GM18873 (cell line): Measurements from ENCODE around the gene FAM210A.
"Not testable (repeated sequence)": the region's sequence is repeated elsewhere in the genome, so short reads cannot be mapped to it uniquely, and the experiment has no call there.

Experiments used
- ATAC-seq: cut with Tn5 transposase; IDR thresholded peaks from one replicate; pipeline ENCODE4 v1.9.1; 2021; ENCODE audit warnings: mild to moderate bottlenecking, moderate library complexity, moderate number of reproducible peaks; ENCODE audit not compliant: unreplicated experiment, low FRiP score

The FAM210A gene

GRCh38 chr18:13726232-13726971 is at the start of gene FAM210A, which contains the start of gene RNMT:
TSS of gene FAM210A (minus strand) at chr18:13726558. CDS start at chr18:13682077, 44,481 bp downstream.
TSS of gene RNMT (plus strand) at chr18:13726673. CDS start at chr18:13731518, 4,845 bp downstream.
- peak; percentile 82 for ATAC-seq

- no peak for ATAC-seq
These were observed 48.7 kb upstream of the FAM210A start for GRCh38 chr18:13775058-13775457.

- ATAC-seq: no peak
These were observed 36.5 kb upstream of the FAM210A start for GRCh38 chr18:13762690-13763439.

GRCh38 chr18:13760047-13760446 is 33.7 kb upstream of the FAM210A start:
- no peak for ATAC-seq

GRCh38 chr18:13758622-13759021 is 32.3 kb upstream of the FAM210A start:
- ATAC-seq: no peak

- no peak for ATAC-seq
These were observed 30.3 kb upstream of the FAM210A start for GRCh38 chr18:13756671-13757070.

GRCh38 chr18:13756261-13756660 is 29.9 kb upstream of the FAM210A start:
- ATAC-seq: no peak

- not testable (repeated sequence) for ATAC-seq
These were observed 25.2 kb upstream of the FAM210A start for GRCh38 chr18:13751599-13751998.

- ATAC-seq: no peak
These were observed 20.3 kb upstream of the FAM210A start for GRCh38 chr18:13746633-13747032.

GRCh38 chr18:13745696-13746095 is 19.3 kb upstream of the FAM210A start:
- no peak for ATAC-seq

- no peak for ATAC-seq
These were observed 9.3 kb upstream of the FAM210A start for GRCh38 chr18:13735681-13736080.

- ATAC-seq: no peak
These were observed 4.1 kb upstream of the FAM210A start for GRCh38 chr18:13730481-13730880.

- ATAC-seq: peak; percentile 7
These were observed 594 bp upstream of the FAM210A start for GRCh38 chr18:13726972-13727331.

- no peak for ATAC-seq
These were observed 659 bp downstream of the FAM210A start for GRCh38 chr18:13725566-13726231.

GRCh38 chr18:13720847-13721246 is 5.5 kb downstream of the FAM210A start:
- ATAC-seq: no peak

- ATAC-seq: no peak
These were observed 6.2 kb downstream of the FAM210A start for GRCh38 chr18:13720123-13720522.

GRCh38 chr18:13716916-13717315 is 9.4 kb downstream of the FAM210A start:
- no peak for ATAC-seq

- ATAC-seq: no peak
These were observed 11.0 kb downstream of the FAM210A start for GRCh38 chr18:13715330-13715729.

- no peak for ATAC-seq
These were observed 12.8 kb downstream of the FAM210A start for GRCh38 chr18:13713455-13714055.

GRCh38 chr18:13712400-13713131 is 13.8 kb downstream of the FAM210A start:
- ATAC-seq: no peak
